Measurements from ENCODE around the gene FOXG1.

FOXG1 gene

DNA sequence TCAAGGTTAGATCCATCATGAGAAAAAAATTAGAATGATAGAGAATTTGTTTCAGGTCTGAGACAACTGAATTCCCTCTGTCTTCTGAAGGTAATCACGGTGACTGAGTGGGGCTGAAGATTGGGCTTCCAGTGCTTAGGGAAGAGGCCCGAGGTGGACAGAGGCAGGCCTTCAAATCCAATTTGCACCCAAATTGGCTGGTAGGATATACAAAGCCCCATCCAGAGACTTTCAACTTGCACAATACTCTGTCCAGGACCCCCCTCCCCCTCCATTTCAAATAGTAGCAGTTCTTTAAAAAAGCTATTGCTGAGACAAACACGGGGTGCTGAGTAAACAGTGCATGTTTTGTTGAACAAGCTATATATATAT is 3.6 kb upstream of the FOXG1 start:
- H3K79me1 ChIP-seq (replicated peaks; ENCODE audit: low read length, poor library complexity, severe bottlenecking): no peaks in the 10 kb centered on the region
- H3K4ac ChIP-seq (ENCODE audit: low read depth in 1 of 2, low read length in 2 of 2): no peak overlapping the region
- H2BK15ac ChIP-seq (ENCODE audit: low read depth, poor library complexity, severe bottlenecking): no peak overlapping the region
- no peak overlapping the region for H4K8ac ChIP-seq (ENCODE audit: low read length)
- H3K27ac ChIP-seq (ENCODE audit: low read length, poor library complexity, severe bottlenecking): no peak overlapping the region
- H3K14ac ChIP-seq (ENCODE audit: low read length in 2 of 2): no peak overlapping the region
- H3K18ac ChIP-seq (ENCODE audit: low read depth in 1 of 2, low read length in 2 of 2): no peak overlapping the region
- no peak overlapping the region for H3K4me2 ChIP-seq (ENCODE audit: low read length, poor library complexity, severe bottlenecking)
- peaks cover 79 to 86% of the 10 kb centered on the region in 2 experiments for H3K27me3 ChIP-seq (ENCODE audit: control insufficient read depth in 1 of 2, insufficient read depth in 1 of 2, low read length in 2 of 2)
- no peak overlapping the region for H4K91ac ChIP-seq (ENCODE audit: low read length)
- peaks cover 0 to 2% of the 10 kb centered on the region in 2 experiments for H3K36me3 ChIP-seq (ENCODE audit: control insufficient read depth in 1 of 2, insufficient read depth in 2 of 2, low read depth in 1 of 2, low read length in 2 of 2)
- no peak overlapping the region for H2BK12ac ChIP-seq (ENCODE audit: low read length in 2 of 2)
- no peaks in the 10 kb centered on the region for H3K9me3 ChIP-seq (ENCODE audit: control insufficient read depth, low read length)
- H3K23ac ChIP-seq (ENCODE audit: low read length in 2 of 2): no peak overlapping the region
- DNase-seq: no peak
- WGBS: 0% methylated on average over 1 of the region's 3 CpGs
- no peak overlapping the region for H3K9ac ChIP-seq (ENCODE audit: low read length)
- H2AK5ac ChIP-seq (ENCODE audit: low read length, severe bottlenecking): no peak overlapping the region
- no peak overlapping the region for H2BK120ac ChIP-seq (ENCODE audit: low read depth, low read length)
- H3K4me1 ChIP-seq (ENCODE audit: control insufficient read depth, insufficient read depth, low read depth, low read length): peaks cover 21% of the 10 kb centered on the region
- H3K4me3 ChIP-seq (ENCODE audit: insufficient read depth in 1 of 2, low read depth in 1 of 2, low read length in 2 of 2): no peak overlapping the region
- H2AFZ ChIP-seq (ENCODE audit: low read depth, low read length): no peak overlapping the region
- no peak overlapping the region for H2BK5ac ChIP-seq (ENCODE audit: low read depth, low read length, poor library complexity, severe bottlenecking)

DNA sequence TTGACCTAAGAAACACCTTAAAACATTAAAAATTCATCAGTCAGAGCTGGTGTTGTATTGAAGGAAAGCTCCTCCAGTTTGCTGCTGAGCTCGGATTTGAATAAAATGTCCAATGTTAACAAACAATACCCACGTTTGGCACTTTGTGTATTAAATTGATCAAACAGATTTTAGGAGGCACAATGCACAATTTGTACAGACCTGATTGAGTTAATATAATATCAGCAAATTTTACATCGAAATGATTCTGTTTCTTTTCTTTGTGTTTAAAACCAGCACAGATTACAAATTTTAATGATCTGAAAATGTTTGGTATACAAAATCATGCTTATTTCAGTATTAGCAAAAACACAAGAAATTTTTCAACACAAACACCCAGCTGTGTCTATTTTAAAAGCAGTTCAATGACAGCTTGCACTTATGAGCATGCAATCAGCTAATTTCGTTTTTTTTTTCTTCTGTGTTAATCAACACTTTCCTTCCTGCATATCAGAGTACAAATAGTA is 2.8 kb upstream of the FOXG1 start:
- Histone ChIP-seq H4K91ac (ENCODE audit: low read length) (no peak overlapping the region), H3K14ac (ENCODE audit: low read length in 2 of 2) (no peak overlapping the region), H3K79me1 (replicated peaks; ENCODE audit: low read length, poor library complexity, severe bottlenecking) (no peaks in the 10 kb centered on the region), H3K23ac (ENCODE audit: low read length in 2 of 2) (no peak overlapping the region), H3K4me3 (ENCODE audit: insufficient read depth in 1 of 2, low read depth in 1 of 2, low read length in 2 of 2) (no peak overlapping the region), H2BK120ac (ENCODE audit: low read depth, low read length) (no peak overlapping the region), H3K18ac (ENCODE audit: low read depth in 1 of 2, low read length in 2 of 2) (no peak overlapping the region), H3K4me2 (ENCODE audit: low read length, poor library complexity, severe bottlenecking) (no peak overlapping the region), H3K9ac (ENCODE audit: low read length) (no peak overlapping the region), H3K27me3 (ENCODE audit: control insufficient read depth in 1 of 2, insufficient read depth in 1 of 2, low read length in 2 of 2) (peaks cover 79 to 86% of the 10 kb centered on the region in 2 experiments), H2BK5ac (ENCODE audit: low read depth, low read length, poor library complexity, severe bottlenecking) (no peak overlapping the region), H3K27ac (ENCODE audit: low read length, poor library complexity, severe bottlenecking) (no peak overlapping the region), H2AK5ac (ENCODE audit: low read length, severe bottlenecking) (no peak overlapping the region), H3K9me3 (ENCODE audit: control insufficient read depth, low read length) (no peaks in the 10 kb centered on the region), H2AFZ (ENCODE audit: low read depth, low read length) (no peak overlapping the region), H3K36me3 (ENCODE audit: control insufficient read depth in 1 of 2, insufficient read depth in 2 of 2, low read depth in 1 of 2, low read length in 2 of 2) (peaks cover 0 to 4% of the 10 kb centered on the region in 2 experiments), H3K4me1 (ENCODE audit: control insufficient read depth, insufficient read depth, low read depth, low read length) (peaks cover 22% of the 10 kb centered on the region), H2BK12ac (ENCODE audit: low read length in 2 of 2) (no peak overlapping the region), H2BK15ac (ENCODE audit: low read depth, poor library complexity, severe bottlenecking) (no peak overlapping the region), H3K4ac (ENCODE audit: low read depth in 1 of 2, low read length in 2 of 2) (no peak overlapping the region), H4K8ac (ENCODE audit: low read length) (no peak overlapping the region)
- DNase-seq: no peak
- 0% methylated on average over 1 of the region's 4 CpGs for WGBS

DNA sequence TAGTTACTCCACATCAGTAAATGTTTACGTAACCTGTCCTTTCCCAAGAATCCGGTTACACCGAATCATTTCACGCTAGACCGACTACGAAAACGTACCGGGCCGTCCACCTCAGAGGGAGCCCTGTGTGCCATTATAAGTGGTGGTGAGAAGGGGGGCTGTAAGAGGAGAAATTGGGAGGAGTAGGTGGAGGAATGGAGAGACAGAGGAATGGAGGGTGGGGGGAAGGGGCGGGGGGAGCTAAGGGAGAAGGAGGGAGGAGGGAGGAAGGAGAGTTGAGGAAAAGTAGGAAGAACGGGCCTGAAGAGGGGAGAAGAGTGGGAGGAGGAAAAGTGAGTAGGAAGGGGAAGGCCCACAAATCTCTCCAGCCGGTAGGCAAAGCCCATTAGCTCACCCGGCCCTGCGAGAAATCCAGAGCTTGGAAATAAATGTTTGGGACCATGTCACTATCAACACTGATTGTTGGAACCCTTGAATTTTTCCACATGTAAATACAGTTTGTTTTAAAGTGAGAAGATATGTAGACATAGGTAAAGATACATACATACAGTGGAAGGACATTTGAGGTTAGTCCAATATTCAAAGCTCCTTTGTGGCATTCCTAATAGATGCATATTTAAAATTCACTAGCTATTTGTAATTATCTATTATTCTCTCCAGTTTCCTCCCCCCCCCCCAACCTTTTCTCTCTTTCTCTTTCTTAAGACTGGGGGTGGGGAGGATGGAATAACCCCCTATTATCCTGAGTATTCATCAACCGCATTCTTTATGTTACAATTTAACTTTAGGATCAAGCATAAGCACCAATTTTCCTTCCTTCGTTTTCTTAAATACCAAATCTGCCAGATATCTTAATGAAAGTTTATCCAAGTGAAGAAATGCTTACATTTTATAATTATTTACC is 2.1 kb upstream of the FOXG1 start:
- Histone ChIP-seq H3K36me3 (ENCODE audit: control insufficient read depth in 1 of 2, insufficient read depth in 2 of 2, low read depth in 1 of 2, low read length in 2 of 2) (peaks cover 0 to 4% of the 10 kb centered on the region in 2 experiments), H2AK5ac (ENCODE audit: low read length, severe bottlenecking) (no peak overlapping the region), H2BK12ac (ENCODE audit: low read length in 2 of 2) (no peak overlapping the region), H3K23ac (ENCODE audit: low read length in 2 of 2) (no peak overlapping the region), H3K4me3 (ENCODE audit: insufficient read depth in 1 of 2, low read depth in 1 of 2, low read length in 2 of 2) (no peak overlapping the region), H3K4me1 (ENCODE audit: control insufficient read depth, insufficient read depth, low read depth, low read length) (peaks cover 19% of the 10 kb centered on the region), H3K27ac (ENCODE audit: low read length, poor library complexity, severe bottlenecking) (no peak overlapping the region), H2BK15ac (ENCODE audit: low read depth, poor library complexity, severe bottlenecking) (no peak overlapping the region), H3K14ac (ENCODE audit: low read length in 2 of 2) (no peak overlapping the region), H3K4ac (ENCODE audit: low read depth in 1 of 2, low read length in 2 of 2) (no peak overlapping the region), H4K8ac (ENCODE audit: low read length) (no peak overlapping the region), H2AFZ (ENCODE audit: low read depth, low read length) (no peak overlapping the region), H2BK120ac (ENCODE audit: low read depth, low read length) (no peak overlapping the region), H3K18ac (ENCODE audit: low read depth in 1 of 2, low read length in 2 of 2) (no peak overlapping the region), H3K9me3 (ENCODE audit: control insufficient read depth, low read length) (no peaks in the 10 kb centered on the region), H3K9ac (ENCODE audit: low read length) (no peak overlapping the region), H2BK5ac (ENCODE audit: low read depth, low read length, poor library complexity, severe bottlenecking) (no peak overlapping the region), H3K27me3 (ENCODE audit: control insufficient read depth in 1 of 2, insufficient read depth in 1 of 2, low read length in 2 of 2) (peaks cover 78 to 86% of the 10 kb centered on the region in 2 experiments), H3K4me2 (ENCODE audit: low read length, poor library complexity, severe bottlenecking) (no peak overlapping the region), H3K79me1 (replicated peaks; ENCODE audit: low read length, poor library complexity, severe bottlenecking) (no peaks in the 10 kb centered on the region), H4K91ac (ENCODE audit: low read length) (no peak overlapping the region)
- WGBS: 4% methylated on average over 11 of the region's 16 CpGs
- DNase-seq: no peak

DNA sequence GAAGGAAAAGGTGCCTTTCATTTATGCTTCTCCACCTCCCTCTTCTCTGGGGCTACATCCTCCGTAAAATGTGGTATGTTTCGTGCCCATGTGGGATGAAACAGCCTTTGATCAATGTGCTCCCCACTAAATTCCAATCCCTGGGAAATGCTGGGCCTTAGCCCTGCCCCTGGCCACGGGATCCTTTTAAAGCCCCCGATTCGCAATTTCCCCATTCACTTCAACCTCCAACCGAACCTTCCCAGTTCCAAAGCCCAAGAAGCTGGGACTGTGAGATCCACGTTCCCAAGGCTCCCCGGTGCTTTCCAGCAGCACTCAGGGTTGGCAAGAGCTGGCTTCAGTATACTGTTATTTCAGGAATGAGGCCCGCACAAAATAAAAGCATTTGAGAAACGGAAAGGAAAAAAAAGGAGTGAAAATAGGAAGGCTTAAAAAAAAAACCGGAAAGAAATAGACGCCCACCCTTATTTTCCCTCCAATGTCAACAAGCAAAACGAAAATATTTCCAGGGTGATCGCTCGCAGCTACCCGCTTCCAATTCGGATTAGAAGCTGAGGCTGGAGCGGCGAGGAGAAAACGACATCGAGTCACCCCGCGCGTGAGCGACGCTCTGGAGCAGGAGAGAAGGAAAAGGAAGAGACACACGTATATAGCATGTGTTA is 1.3 kb upstream of the FOXG1 start:
- H3K27ac ChIP-seq (ENCODE audit: low read length, poor library complexity, severe bottlenecking): no peak overlapping the region
- H2AK5ac ChIP-seq (ENCODE audit: low read length, severe bottlenecking): no peak overlapping the region
- no peak for DNase-seq
- peak overlapping the region; percentile 82 for H3K4me2 ChIP-seq (ENCODE audit: low read length, poor library complexity, severe bottlenecking)
- no peak overlapping the region for H2BK5ac ChIP-seq (ENCODE audit: low read depth, low read length, poor library complexity, severe bottlenecking)
- H4K8ac ChIP-seq (ENCODE audit: low read length): no peak overlapping the region
- peaks cover 70 to 86% of the 10 kb centered on the region in 2 experiments for H3K27me3 ChIP-seq (ENCODE audit: control insufficient read depth in 1 of 2, insufficient read depth in 1 of 2, low read length in 2 of 2)
- H3K4me1 ChIP-seq (ENCODE audit: control insufficient read depth, insufficient read depth, low read depth, low read length): peaks cover 17% of the 10 kb centered on the region
- H3K23ac ChIP-seq (ENCODE audit: low read length in 2 of 2): no peak overlapping the region
- H2AFZ ChIP-seq (ENCODE audit: low read depth, low read length): no peak overlapping the region
- H2BK15ac ChIP-seq (ENCODE audit: low read depth, poor library complexity, severe bottlenecking): no peak overlapping the region
- no peak overlapping the region for H3K18ac ChIP-seq (ENCODE audit: low read depth in 1 of 2, low read length in 2 of 2)
- peaks cover 0 to 4% of the 10 kb centered on the region in 2 experiments for H3K36me3 ChIP-seq (ENCODE audit: control insufficient read depth in 1 of 2, insufficient read depth in 2 of 2, low read depth in 1 of 2, low read length in 2 of 2)
- H3K9me3 ChIP-seq (ENCODE audit: control insufficient read depth, low read length): no peaks in the 10 kb centered on the region
- H2BK120ac ChIP-seq (ENCODE audit: low read depth, low read length): no peak overlapping the region
- H3K14ac ChIP-seq (ENCODE audit: low read length in 2 of 2): no peak overlapping the region
- 3% methylated on average over 25 of the region's 27 CpGs for WGBS
- no peak overlapping the region for H4K91ac ChIP-seq (ENCODE audit: low read length)
- H3K4me3 ChIP-seq (ENCODE audit: insufficient read depth in 1 of 2, low read depth in 1 of 2, low read length in 2 of 2): peak overlapping the region in 1 of 2 experiments; percentile 66
- H3K9ac ChIP-seq (ENCODE audit: low read length): no peak overlapping the region
- H2BK12ac ChIP-seq (ENCODE audit: low read length in 2 of 2): no peak overlapping the region
- no peaks in the 10 kb centered on the region for H3K79me1 ChIP-seq (replicated peaks; ENCODE audit: low read length, poor library complexity, severe bottlenecking)
- H3K4ac ChIP-seq (ENCODE audit: low read depth in 1 of 2, low read length in 2 of 2): no peak overlapping the region
